K562 (cell line): ENCODE data around the gene ANKMY1. TPM values are rescaled to one million over a fixed set of nuclear protein-coding genes. Genes with fewer than 3 reads are reported as not detected.

Source experiments
- ATAC-seq: fragments of 200-7000 bp; cut with Tn5 transposase; 3 replicates; pipeline ENCODE4 v1.9.1; 2020; ENCODE audit warnings: moderate library complexity
- BruUV-seq: library from RNA; stranded (reverse); fragments of 400-500 nt; replicated peaks from 2 replicates; lab custom pipeline; 2021; lab: Mats Ljungman, UMichigan
- CTCF ChIA-PET: fragments of 300-600 bp; formaldehyde crosslinking; extraction: SDS; loops from one replicate; lab custom pipeline; 2021; ENCODE audit warnings: low intra/inter-chr PET ratio; lab: Yijun Ruan, JAX
- POLR2A ChIA-PET: fragments of 300-600, 350-650 bp; sonication (Branson Sonifier 250); formaldehyde crosslinking; extraction: SDS; loops from one replicate; lab custom pipeline; 2021; ENCODE audit warnings: antibody characterized with exemption, inconsistent platforms; lab: Yijun Ruan, JAX
- DNase-seq, 4 experiments: peaks; one replicate each; pipeline versions ENCODE4 v3.0.0 to v3.0.0-alpha.2; 2011 to 2018; ENCODE audit warnings: low spot score in 3 of 4, mixed read lengths in 3 of 4; ENCODE audit errors: extremely low read depth in 1 of 4
- FAIRE-seq: peaks from 2 replicates; lab custom pipeline; 2011; peaks lifted over from hg19 to GRCh38; lab: Jason Lieb, UNC
- H2AFZ ChIP-seq: 2 replicates; pipeline ENCODE4 v1.6.0; 2011; ENCODE audit warnings: low read depth, low read length, control low read depth, inconsistent platforms
- H3K27ac ChIP-seq: fragments of 200-600 bp; 3 replicates; pipeline ENCODE4 v1.8.0; 2011; ENCODE audit warnings: low read depth, mild to moderate bottlenecking, control low read depth, inconsistent platforms, low read length, moderate library complexity, mixed read lengths; ENCODE audit errors: extremely low read depth
- H3K27me3 ChIP-seq, 2 experiments: fragments of 300-600 bp in 1 of 2; 2 replicates in 1 of 2; 3 replicates in 1 of 2; pipeline versions ENCODE4 v1.6.0 to v1.8.0; 2011; ENCODE audit warnings: inconsistent platforms in 2 of 2, low read length in 2 of 2, mild to moderate bottlenecking in 1 of 2, mixed read lengths in 1 of 2, moderate library complexity in 1 of 2; ENCODE audit not compliant: control insufficient read depth in 2 of 2, insufficient read depth in 2 of 2
- H3K36me3 ChIP-seq: fragments of 300-600 bp; 3 replicates; pipeline ENCODE4 v1.8.0; 2011; ENCODE audit warnings: mild to moderate bottlenecking, low read length, inconsistent platforms; ENCODE audit not compliant: control insufficient read depth, insufficient read depth
- H3K4me1 ChIP-seq, 2 experiments: fragments of 200-600 bp in 1 of 2; replicated peaks in 1 of 2; 2 replicates in 1 of 2; 3 replicates in 1 of 2; pipeline versions ENCODE4 v1.5.1 to v1.8.0; 2011; ENCODE audit warnings: inconsistent platforms in 2 of 2, low read length in 2 of 2, mild to moderate bottlenecking in 1 of 2, mixed read lengths in 1 of 2, moderate library complexity in 1 of 2; ENCODE audit not compliant: control insufficient read depth in 2 of 2, insufficient read depth in 2 of 2
- H3K4me2 ChIP-seq: 2 replicates; pipeline ENCODE4 v1.6.1; 2011; ENCODE audit warnings: low read length, control low read depth, inconsistent platforms, mixed read lengths; ENCODE audit not compliant: insufficient read depth
- H3K4me3 ChIP-seq: fragments of 200-600 bp; sonication (generic), shearing (Covaris generic); 2 replicates; pipeline ENCODE4 v1.5.1; 2016; ENCODE audit warnings: control low read depth, inconsistent platforms
- H3K79me2 ChIP-seq: fragments of 200-600 bp; 3 replicates; pipeline ENCODE4 v1.8.0; 2011; ENCODE audit warnings: low read length, inconsistent platforms; ENCODE audit not compliant: control insufficient read depth, insufficient read depth
- H3K9ac ChIP-seq, 2 experiments: 2 replicates each; pipeline versions ENCODE4 v1.6.0 to v1.6.1; 2011; ENCODE audit warnings: low read depth in 2 of 2, low read length in 2 of 2, control low read depth in 1 of 2, inconsistent platforms in 1 of 2, mild to moderate bottlenecking in 1 of 2, mixed read lengths in 1 of 2; ENCODE audit not compliant: insufficient read depth in 1 of 2
- H3K9me1 ChIP-seq: one replicate; pipeline ENCODE4 v1.6.0; 2011; ENCODE audit warnings: inconsistent platforms, mild to moderate bottlenecking, low read length, moderate library complexity; ENCODE audit not compliant: control insufficient read depth, insufficient read depth
- H3K9me3 ChIP-seq: replicated peaks from 2 replicates; pipeline ENCODE4 v1.5.1; 2011; ENCODE audit warnings: low read depth, low read length, inconsistent platforms; ENCODE audit not compliant: control insufficient read depth, insufficient read depth
- H4K20me1 ChIP-seq: replicated peaks from 2 replicates; pipeline ENCODE4 v1.6.1; 2011; ENCODE audit warnings: low read length, inconsistent platforms, mixed read lengths; ENCODE audit not compliant: control insufficient read depth, insufficient read depth
- IRF1 ChIP-seq: sonication (generic); formaldehyde crosslinking; IDR thresholded peaks from 2 replicates; pipeline ENCODE4 v1.8.0; 2022; ENCODE audit warnings: missing genetic modification reagents, mild to moderate bottlenecking, borderline replicate concordance
- MEF2A ChIP-seq: IDR thresholded peaks from 2 replicates; pipeline ENCODE4 v1.6.1; 2011; ENCODE audit warnings: low read depth, mild to moderate bottlenecking, low read length, moderate library complexity; ENCODE audit not compliant: control insufficient read depth
- ZKSCAN8 ChIP-seq: fragments of 200-800 bp; sonication (Bioruptor generic); IDR thresholded peaks from 2 replicates; pipeline ENCODE4 v1.6.1; 2016; ENCODE audit warnings: missing genetic modification characterization, missing compliant biosample characterization
- WGBS: fragments of 100-300 bp; shearing (Covaris generic); methylation state at CpG from one replicate; pipeline ENCODE4 v1.1.6; 2016; ENCODE audit warnings: low coverage, mixed read lengths; ENCODE audit not compliant: insufficient coverage; ENCODE audit errors: missing lambda C conversion rate; 5-methylcytosine and 5-hydroxymethylcytosine counted together
- in situ Hi-C: fragments of 300-500 bp; cut with MboI; formaldehyde crosslinking; loops from 4 replicates; pipeline ENCODE4 v1.15.0; 2018; ENCODE audit warnings: inconsistent platforms, mixed read lengths
- intact Hi-C: fragments of 100-400 bp; cut with micrococcal nuclease; formaldehyde crosslinking; loops from 2 replicates; pipeline ENCODE4 v1.14.2; 2022
- polyA plus RNA-seq, 8 experiments: library from polyadenylated mRNA; depleted of rRNA in 4 of 8; stranded (reverse) in 5 of 8; unstranded in 3 of 8; fragments of >200 nt; fragmentation: Nextera tagmentation in 2 of 8; fragmentation: Illumina TruSeq in 1 of 8; extraction: Ambion mirVana in 2 of 8; extraction: Trizol in 1 of 8; gene quantifications; 2 replicates each; pipeline versions ENCODE4 v1.2.1 to v1.2.3, GENCODE V29; 2011 to 2014; ENCODE audit warnings: inconsistent platforms in 1 of 8, missing spikeins in 1 of 8
- total RNA-seq, 7 experiments: library from RNA; depleted of rRNA in 6 of 7; stranded (reverse); fragments of >200 nt in 6 of 7; fragmentation: Illumina TruSeq in 2 of 7; extraction: Trizol in 2 of 7; gene quantifications; 2 replicates each; pipeline versions ENCODE4 v1.2.1 to v1.2.3, GENCODE V29; 2011 to 2021; ENCODE audit warnings: low replicate concordance in 1 of 7

Gene ANKMY1
- total and polyA plus RNA-seq, 9 of the 15 experiments (the other 6 are each of a cell fraction or from before 2014, with no cell fraction given) = 0.75 to 15.1 (median 11.7) TPM

- no peaks in the 10 kb centered on the region for H3K9me1 ChIP-seq
- BruUV-seq = no TSS peak
- no peak overlapping the region for H3K27ac ChIP-seq
- in situ Hi-C loops = no loop called here
- H3K4me3 ChIP-seq = no peak overlapping the region
- CTCF ChIA-PET = no interaction called here
- WGBS = 93% methylated on average over 16 of the region's 19 CpGs
- FAIRE-seq = no peak
- DNase-seq = no peak
- no peak for ATAC-seq
- no peak overlapping the region for H2AFZ ChIP-seq
- H3K27me3 ChIP-seq = no peaks in the 10 kb centered on the region
- H3K9ac ChIP-seq = no peak overlapping the region; a peak in 1 of 4 replicates
- intact Hi-C loops = no loop called here
- peaks cover 0 to 37% of the 10 kb centered on the region in 2 experiments; a peak in 2 of 5 replicates for H3K4me1 ChIP-seq
- TF ChIP-seq IRF1 (CRISPR knock-in tag) (no peak), ZKSCAN8 (no peak), MEF2A (no peak)
- H4K20me1 ChIP-seq = no peaks in the 10 kb centered on the region
- POLR2A ChIA-PET = interaction anchor here (0.8 to 1.1 kb wide), 2 partner anchors 9 to 14 kb away, joined by 3 to 4 read pairs; no protein-coding TSS in a partner anchor
- H3K79me2 ChIP-seq = no peaks in the 10 kb centered on the region; the same call in 2 of the 3 replicates
- peaks cover 30% of the 10 kb centered on the region; the same call in 2 of the 3 replicates for H3K36me3 ChIP-seq
- H3K9me3 ChIP-seq = no peaks in the 10 kb centered on the region
- no peak overlapping the region for H3K4me2 ChIP-seq
These were observed 36.1 kb upstream of the ANKMY1 start for GRCh38 chr2:240593703-240594451.
